Urothelium cell line (cell line): ENCODE measurements around the gene ALKBH5.

Experiments
- DNase-seq: peaks from one replicate; pipeline ENCODE4 v3.0.0; 2011; ENCODE audit warnings: low spot score, mixed read lengths
- FAIRE-seq: peaks from 2 replicates; lab custom pipeline; 2011; peaks lifted over from hg19 to GRCh38; lab: Jason Lieb, UNC

ALKBH5 gene

GRCh38 chr17:18236494-18236893 is 52.9 kb downstream of the ALKBH5 start:
- DNase-seq (no peak), FAIRE-seq (no peak)

GRCh38 chr17:18237461-18237860 is 53.8 kb downstream of the ALKBH5 start:
- FAIRE-seq = no peak

GRCh38 chr17:18238299-18238698 is 54.7 kb downstream of the ALKBH5 start:
- FAIRE-seq (no peak), DNase-seq (no peak)

More at GRCh38 chr17:18237461-18237860, 53.8 kb downstream of the ALKBH5 start:
- DNase-seq = no peak

- FAIRE-seq (no peak), DNase-seq (no peak)
Observed at GRCh38 chr17:18240449-18240848, 56.8 kb downstream of the ALKBH5 start.

GRCh38 chr17:18241229-18241871 is 57.7 kb downstream of the ALKBH5 start:
- DNase-seq (no peak), FAIRE-seq (no peak)

- no peak for FAIRE-seq
Observed at GRCh38 chr17:18245038-18245776, 61.6 kb downstream of the ALKBH5 start.

GRCh38 chr17:18246109-18246725 is 62.6 kb downstream of the ALKBH5 start:
- FAIRE-seq (no peak), DNase-seq (no peak)

More at GRCh38 chr17:18245038-18245776, 61.6 kb downstream of the ALKBH5 start:
- DNase-seq = no peak

GRCh38 chr17:18246880-18247612 is 63.4 kb downstream of the ALKBH5 start:
- no peak for FAIRE-seq
- DNase-seq = no peak

- FAIRE-seq = no peak
- DNase-seq = no peak
Observed at GRCh38 chr17:18247613-18248001, 64.0 kb downstream of the ALKBH5 start.

GRCh38 chr17:18248300-18248731 is 64.7 kb downstream of the ALKBH5 start:
- FAIRE-seq (no peak), DNase-seq (peak; percentile 77)

GRCh38 chr17:18248811-18249210 is 65.2 kb downstream of the ALKBH5 start:
- DNase-seq (no peak), FAIRE-seq (no peak)

- FAIRE-seq (no peak), DNase-seq (no peak)
Observed at GRCh38 chr17:18250259-18250658, 66.6 kb downstream of the ALKBH5 start.

GRCh38 chr17:18250708-18251107 is 67.1 kb downstream of the ALKBH5 start:
- DNase-seq = no peak
- FAIRE-seq = no peak

- FAIRE-seq (no peak), DNase-seq (no peak)
Observed at GRCh38 chr17:18251204-18251603, 67.6 kb downstream of the ALKBH5 start.

- FAIRE-seq = no peak
Observed at GRCh38 chr17:18252160-18252559, 68.5 kb downstream of the ALKBH5 start.

GRCh38 chr17:18253187-18253884 is 69.7 kb downstream of the ALKBH5 start:
- DNase-seq (no peak), FAIRE-seq (no peak)

More at GRCh38 chr17:18252160-18252559, 68.5 kb downstream of the ALKBH5 start:
- DNase-seq = no peak

- no peak for DNase-seq
- FAIRE-seq = no peak
Observed at GRCh38 chr17:18253947-18254821, 70.6 kb downstream of the ALKBH5 start.

GRCh38 chr17:18254888-18255649 is 71.4 kb downstream of the ALKBH5 start:
- no peak for FAIRE-seq
- no peak for DNase-seq

GRCh38 chr17:18256351-18256750 is 72.7 kb downstream of the ALKBH5 start:
- FAIRE-seq (peak; percentile 62), DNase-seq (no peak)
